ENCODE data around the gene HOXA9.

DNA sequence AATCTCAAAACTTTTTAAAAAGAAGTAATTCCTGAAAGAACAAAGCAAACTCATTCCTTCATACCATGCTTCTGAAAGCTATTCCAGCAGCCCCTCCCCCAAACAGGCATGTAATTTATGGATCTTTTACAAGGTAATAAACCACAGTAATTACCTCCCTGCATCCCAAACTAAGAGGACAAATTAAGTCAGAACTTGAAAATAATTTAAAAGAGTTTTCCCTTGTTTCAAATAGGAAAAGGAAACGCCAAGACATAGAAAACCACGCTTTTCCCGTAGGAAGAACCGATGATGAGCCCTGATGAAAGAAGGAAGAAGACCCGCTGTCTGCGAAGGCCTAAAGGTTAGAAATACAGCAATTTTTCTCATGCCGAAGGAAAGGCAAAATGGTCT lies 43.7 kb downstream of the HOXA9 start:
- TF ChIP-seq, protein P1, sequence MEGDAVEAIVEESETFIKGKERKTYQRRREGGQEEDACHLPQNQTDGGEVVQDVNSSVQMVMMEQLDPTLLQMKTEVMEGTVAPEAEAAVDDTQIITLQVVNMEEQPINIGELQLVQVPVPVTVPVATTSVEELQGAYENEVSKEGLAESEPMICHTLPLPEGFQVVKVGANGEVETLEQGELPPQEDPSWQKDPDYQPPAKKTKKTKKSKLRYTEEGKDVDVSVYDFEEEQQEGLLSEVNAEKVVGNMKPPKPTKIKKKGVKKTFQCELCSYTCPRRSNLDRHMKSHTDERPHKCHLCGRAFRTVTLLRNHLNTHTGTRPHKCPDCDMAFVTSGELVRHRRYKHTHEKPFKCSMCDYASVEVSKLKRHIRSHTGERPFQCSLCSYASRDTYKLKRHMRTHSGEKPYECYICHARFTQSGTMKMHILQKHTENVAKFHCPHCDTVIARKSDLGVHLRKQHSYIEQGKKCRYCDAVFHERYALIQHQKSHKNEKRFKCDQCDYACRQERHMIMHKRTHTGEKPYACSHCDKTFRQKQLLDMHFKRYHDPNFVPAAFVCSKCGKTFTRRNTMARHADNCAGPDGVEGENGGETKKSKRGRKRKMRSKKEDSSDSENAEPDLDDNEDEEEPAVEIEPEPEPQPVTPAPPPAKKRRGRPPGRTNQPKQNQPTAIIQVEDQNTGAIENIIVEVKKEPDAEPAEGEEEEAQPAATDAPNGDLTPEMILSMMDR (conservative IDR thresholded peaks at IDR 0.05 in 1 of 2, IDR thresholded peaks at IDR 0.05 in 1 of 2; ENCODE audit: extremely low read depth in 1 of 2, insufficient read depth in 1 of 2, low read depth in 1 of 2, low read length in 2 of 2), result no peak
- no peak for TF ChIP-seq EZH2 (IDR thresholded peaks at IDR 0.05; ENCODE audit: borderline replicate concordance, low read length)

Data from mammary epithelial cell (primary cell).